ENCODE data around the gene CRHR1.

The CRHR1 gene

GRCh38 chr17:45819632-45820031 lies 35.5 kb downstream of the CRHR1 start:
- no peaks in the 10 kb centered on the region for H3K36me3 ChIP-seq (ENCODE audit: low read length)
- no peaks in the 10 kb centered on the region for H3K79me2 ChIP-seq (ENCODE audit: insufficient read depth, low read length)
- no peak overlapping the region for H3K27ac ChIP-seq (ENCODE audit: low read depth, low read length)
- H3K4me2 ChIP-seq (ENCODE audit: low read depth, low read length, poor library complexity, severe bottlenecking): no peak overlapping the region
- H3K4me3 ChIP-seq (ENCODE audit: insufficient read depth, low read length, poor library complexity, severe bottlenecking): no peak overlapping the region
- H3K9me3 ChIP-seq (ENCODE audit: insufficient read depth, low read length): no peaks in the 10 kb centered on the region
- no peaks in the 10 kb centered on the region for H3K27me3 ChIP-seq (ENCODE audit: low read length)
- no peaks in the 10 kb centered on the region for H3K9me2 ChIP-seq (replicated peaks; ENCODE audit: insufficient read depth, low read length)
- no peaks in the 10 kb centered on the region for H4K20me1 ChIP-seq (ENCODE audit: low read depth, low read length)
- H3F3A ChIP-seq (ENCODE audit: insufficient read depth): no peaks in the 10 kb centered on the region
- no peak overlapping the region for H3K9ac ChIP-seq (ENCODE audit: low read length)
- H2AFZ ChIP-seq (ENCODE audit: low read depth, low read length, severe bottlenecking): no peak overlapping the region
- TF ChIP-seq CTCF (IDR thresholded peaks at IDR 0.05; ENCODE audit: insufficient read depth, low read length, poor library complexity, severe bottlenecking): no peak
- no peak for TF ChIP-seq EZH2phosphoT487 (conservative IDR thresholded peaks at IDR 0.05; ENCODE audit: low read length)

GRCh38 chr17:45820052-45820780 lies 36.1 kb downstream of the CRHR1 start:
- Histone ChIP-seq H4K20me1 (ENCODE audit: low read depth, low read length) (no peaks in the 10 kb centered on the region), H3K9ac (ENCODE audit: low read length) (no peak overlapping the region), H3K4me3 (ENCODE audit: insufficient read depth, low read length, poor library complexity, severe bottlenecking) (no peak overlapping the region), H3K9me2 (replicated peaks; ENCODE audit: insufficient read depth, low read length) (no peaks in the 10 kb centered on the region), H3K9me3 (ENCODE audit: insufficient read depth, low read length) (no peaks in the 10 kb centered on the region), H3K79me2 (ENCODE audit: insufficient read depth, low read length) (no peaks in the 10 kb centered on the region), H3K36me3 (ENCODE audit: low read length) (no peaks in the 10 kb centered on the region), H3F3A (ENCODE audit: insufficient read depth) (no peaks in the 10 kb centered on the region), H3K27ac (ENCODE audit: low read depth, low read length) (no peak overlapping the region), H3K27me3 (ENCODE audit: low read length) (no peaks in the 10 kb centered on the region), H3K4me2 (ENCODE audit: low read depth, low read length, poor library complexity, severe bottlenecking) (no peak overlapping the region), H2AFZ (ENCODE audit: low read depth, low read length, severe bottlenecking) (no peak overlapping the region)
- TF ChIP-seq EZH2phosphoT487 (conservative IDR thresholded peaks at IDR 0.05; ENCODE audit: low read length) (no peak), CTCF (IDR thresholded peaks at IDR 0.05; ENCODE audit: insufficient read depth, low read length, poor library complexity, severe bottlenecking) (no peak)

- Histone ChIP-seq H3K9me3 (ENCODE audit: insufficient read depth, low read length) (no peaks in the 10 kb centered on the region), H3K36me3 (ENCODE audit: low read length) (no peaks in the 10 kb centered on the region), H3K79me2 (ENCODE audit: insufficient read depth, low read length) (no peaks in the 10 kb centered on the region), H3K27me3 (ENCODE audit: low read length) (no peaks in the 10 kb centered on the region), H3K9ac (ENCODE audit: low read length) (no peak overlapping the region), H3K4me3 (ENCODE audit: insufficient read depth, low read length, poor library complexity, severe bottlenecking) (no peak overlapping the region), H4K20me1 (ENCODE audit: low read depth, low read length) (no peaks in the 10 kb centered on the region), H3K27ac (ENCODE audit: low read depth, low read length) (no peak overlapping the region), H3K4me2 (ENCODE audit: low read depth, low read length, poor library complexity, severe bottlenecking) (no peak overlapping the region), H2AFZ (ENCODE audit: low read depth, low read length, severe bottlenecking) (no peak overlapping the region), H3K9me2 (replicated peaks; ENCODE audit: insufficient read depth, low read length) (no peaks in the 10 kb centered on the region), H3F3A (ENCODE audit: insufficient read depth) (no peaks in the 10 kb centered on the region)
- TF ChIP-seq EZH2phosphoT487 (conservative IDR thresholded peaks at IDR 0.05; ENCODE audit: low read length): no peak
- no peak for TF ChIP-seq CTCF (IDR thresholded peaks at IDR 0.05; ENCODE audit: insufficient read depth, low read length, poor library complexity, severe bottlenecking)
Measured at GRCh38 chr17:45821147-45821546, 37.0 kb downstream of the CRHR1 start.
